Astrocyte of the spinal cord (primary cell): Measurements from ENCODE around the gene ZNF593.

Source experiments
- DNase-seq: peaks from one replicate; pipeline ENCODE4 v3.0.0; 2011; ENCODE audit warnings: low read depth, low spot score
- H3K4me3 ChIP-seq: 2 replicates; pipeline ENCODE4 v1.5.1; 2011; ENCODE audit warnings: low read depth, mild to moderate bottlenecking, low read length, moderate library complexity
- CTCF ChIP-seq: IDR thresholded peaks from 2 replicates; pipeline ENCODE4 v1.5.1; 2012; ENCODE audit warnings: low read depth, mild to moderate bottlenecking, low read length, inconsistent platforms
- in situ Hi-C: cut with HindIII; loops from 2 replicates; pipeline ENCODE4 v1.10.0; 2017; ENCODE audit warnings: low sequenced_read_pairs

The ZNF593 gene

GRCh38 chr1:26197813-26198212, 28.1 kb downstream of the ZNF593 start:
- in situ Hi-C loops: no loop called here
- TF ChIP-seq CTCF: no peak
- H3K4me3 ChIP-seq: no peak overlapping the region
- DNase-seq: no peak

GRCh38 chr1:26200413-26200812, 30.7 kb downstream of the ZNF593 start:
- no peak overlapping the region for H3K4me3 ChIP-seq
- in situ Hi-C loops: no loop called here
- no peak for TF ChIP-seq CTCF
- DNase-seq: no peak

- no peak for TF ChIP-seq CTCF
- no peak for DNase-seq
- H3K4me3 ChIP-seq: no peak overlapping the region
- in situ Hi-C loops: no loop called here
Observed at GRCh38 chr1:26203642-26204318, 34.1 kb downstream of the ZNF593 start.

- DNase-seq: no peak
- H3K4me3 ChIP-seq: no peak overlapping the region
- in situ Hi-C loops: no loop called here
- no peak for TF ChIP-seq CTCF
Observed at GRCh38 chr1:26210147-26210870, 40.6 kb downstream of the ZNF593 start.

- no peak for TF ChIP-seq CTCF
- no peak for DNase-seq
- H3K4me3 ChIP-seq: no peak overlapping the region
- in situ Hi-C loops: no loop called here
Observed at GRCh38 chr1:26212726-26213125, 43.0 kb downstream of the ZNF593 start.

- no peak for DNase-seq
- no peak overlapping the region for H3K4me3 ChIP-seq
- in situ Hi-C loops: no loop called here
- no peak for TF ChIP-seq CTCF
Observed at GRCh38 chr1:26213335-26213905, 43.7 kb downstream of the ZNF593 start.
